Endodermal cell (in vitro differentiated cells): ENCODE data around the gene IGFBP4. TPM values are rescaled to one million over a fixed set of nuclear protein-coding genes. Genes with fewer than 3 reads are reported as not detected.

Source experiments
- DNase-seq: peaks from one replicate; pipeline ENCODE4 v3.0.0-alpha.2; 2017
- H3K27ac ChIP-seq: 2 replicates; pipeline ENCODE4 v1.5.1; 2013; ENCODE audit warnings: mild to moderate bottlenecking, low read depth, low read length, moderate library complexity
- H3K27me3 ChIP-seq: 2 replicates; pipeline ENCODE4 v1.6.1; 2013; ENCODE audit warnings: mild to moderate bottlenecking, low read length, moderate library complexity; ENCODE audit not compliant: insufficient read depth, control insufficient read depth, poor library complexity, severe bottlenecking
- H3K36me3 ChIP-seq: 2 replicates; pipeline ENCODE4 v1.7.0; 2013; ENCODE audit warnings: mild to moderate bottlenecking, low read length, moderate library complexity; ENCODE audit not compliant: control insufficient read depth, insufficient read depth
- H3K4me1 ChIP-seq: one replicate; pipeline ENCODE4 v1.7.0; 2013; ENCODE audit warnings: low read length; ENCODE audit not compliant: control insufficient read depth, insufficient read depth
- H3K4me3 ChIP-seq: 2 replicates; pipeline ENCODE4 v1.5.1; 2013; ENCODE audit warnings: mild to moderate bottlenecking, low read length, moderate library complexity
- H3K9ac ChIP-seq: 2 replicates; pipeline ENCODE4 v1.6.1; 2013; ENCODE audit warnings: mild to moderate bottlenecking, low read length, moderate library complexity; ENCODE audit not compliant: poor library complexity, severe bottlenecking; ENCODE audit errors: extremely low read depth
- H3K9me3 ChIP-seq: 2 replicates; pipeline ENCODE4 v1.6.1; 2013; ENCODE audit warnings: mild to moderate bottlenecking, low read length, moderate library complexity; ENCODE audit not compliant: control insufficient read depth
- H3K27ac Mint-ChIP-seq: 2 replicates; pipeline ENCODE4 v1.8.0; 2020; ENCODE audit warnings: mixed read lengths
- H3K27me3 Mint-ChIP-seq: 2 replicates; pipeline ENCODE4 v1.8.0; 2021; ENCODE audit warnings: mild to moderate bottlenecking, mixed read lengths; ENCODE audit not compliant: insufficient read depth
- H3K36me3 Mint-ChIP-seq: 2 replicates; pipeline ENCODE4 v1.8.0; 2020; ENCODE audit warnings: low read depth, mixed read lengths
- H3K4me1 Mint-ChIP-seq: 2 replicates; pipeline ENCODE4 v1.8.0; 2020; ENCODE audit warnings: mixed read lengths
- H3K4me3 Mint-ChIP-seq: 2 replicates; pipeline ENCODE4 v1.8.0; 2020; ENCODE audit warnings: mild to moderate bottlenecking, moderate library complexity, mixed read lengths
- H3K9me3 Mint-ChIP-seq: 2 replicates; pipeline ENCODE4 v1.8.0; 2020; ENCODE audit warnings: mild to moderate bottlenecking, mixed read lengths
- CTCF ChIP-seq: fragments of 200-600 bp; sonication (generic); conservative IDR thresholded peaks from 2 replicates; pipeline ENCODE4 v1.5.0; 2021; ENCODE audit warnings: antibody characterized with exemption, mild to moderate bottlenecking
- WGBS, 2 experiments: methylation state at CpG; one replicate each; pipeline versions ENCODE4 v1.1.5 to v1.1.7; 2013; ENCODE audit warnings: missing lambda C conversion rate in 2 of 2, mixed read lengths in 1 of 2; ENCODE audit not compliant: insufficient coverage in 1 of 2, insufficient read length in 1 of 2; 5-methylcytosine and 5-hydroxymethylcytosine counted together
- total RNA-seq, 2 donors: library from RNA; stranded (reverse); fragmentation: NEBNext Ultra II Directional in 1 of 2; extraction: Animal tissue kit (Norgen Biotek cat#: 25700) in 1 of 2; gene quantifications; 2 replicates in 1 of 2; 3 replicates in 1 of 2; pipeline ENCODE4 v1.2.1, GENCODE V29; 2021

IGFBP4 gene
- total RNA-seq, 2 donors from 2014 or later: 58.3 to 69.0 TPM

GRCh38 chr17:40436636-40437035 is 6.6 kb upstream of the IGFBP4 start:
- H3K4me1 Mint-ChIP-seq: peaks cover 5% of the 10 kb centered on the region
- peaks cover 4% of the 10 kb centered on the region for H3K27me3 Mint-ChIP-seq
- Histone ChIP-seq H3K36me3 (no peaks in the 10 kb centered on the region), H3K9ac (no peak overlapping the region), H3K27ac (no peak overlapping the region), H3K4me1 (no peaks in the 10 kb centered on the region), H3K27me3 (no peaks in the 10 kb centered on the region), H3K9me3 (no peaks in the 10 kb centered on the region), H3K4me3 (no peak overlapping the region)
- WGBS, 2 experiments: 91 to 92% methylated on average over 3 to 5 of the region's 5 CpGs
- no peak for TF ChIP-seq CTCF
- H3K4me3 Mint-ChIP-seq: no peak overlapping the region
- H3K36me3 Mint-ChIP-seq: no peaks in the 10 kb centered on the region
- no peak overlapping the region for H3K27ac Mint-ChIP-seq
- no peaks in the 10 kb centered on the region for H3K9me3 Mint-ChIP-seq
- no peak for DNase-seq

GRCh38 chr17:40437095-40437732 is 6.0 kb upstream of the IGFBP4 start:
- Mint-ChIP-seq H3K9me3 (no peaks in the 10 kb centered on the region), H3K4me1 (peaks cover 2% of the 10 kb centered on the region), H3K27me3 (peaks cover 5% of the 10 kb centered on the region), H3K27ac (no peak overlapping the region), H3K4me3 (no peak overlapping the region), H3K36me3 (no peaks in the 10 kb centered on the region)
- no peak overlapping the region for H3K27ac ChIP-seq
- no peak overlapping the region for H3K4me3 ChIP-seq
- no peaks in the 10 kb centered on the region for H3K4me1 ChIP-seq
- H3K9ac ChIP-seq: no peak overlapping the region
- TF ChIP-seq CTCF: no peak
- 89 to 92% methylated on average over 3 to 5 of the region's 5 CpGs for WGBS, 2 experiments
- DNase-seq: no peak
- H3K27me3 ChIP-seq: peaks cover under 1% of the 10 kb centered on the region
- no peaks in the 10 kb centered on the region for H3K36me3 ChIP-seq
- no peaks in the 10 kb centered on the region for H3K9me3 ChIP-seq

- H3K9me3 ChIP-seq: no peaks in the 10 kb centered on the region
- Mint-ChIP-seq H3K4me3 (no peak overlapping the region), H3K4me1 (peaks cover 16% of the 10 kb centered on the region), H3K27me3 (peaks cover 14% of the 10 kb centered on the region), H3K27ac (no peak overlapping the region), H3K36me3 (no peaks in the 10 kb centered on the region), H3K9me3 (no peaks in the 10 kb centered on the region)
- no peak overlapping the region for H3K4me3 ChIP-seq
- no peak overlapping the region for H3K9ac ChIP-seq
- no peak for TF ChIP-seq CTCF
- DNase-seq: no peak
- H3K27me3 ChIP-seq: peaks cover 4% of the 10 kb centered on the region
- WGBS, 2 experiments: 93 to 96% methylated on average over 4 of the region's 4 CpGs
- H3K36me3 ChIP-seq: no peaks in the 10 kb centered on the region
- H3K27ac ChIP-seq: no peak overlapping the region
- peaks cover 4% of the 10 kb centered on the region for H3K4me1 ChIP-seq
Observed at GRCh38 chr17:40440166-40440565, 3.1 kb upstream of the IGFBP4 start.
